ENCODE results near the gene RAB3GAP1. TPM values are rescaled to one million over a fixed set of nuclear protein-coding genes. Genes with fewer than 3 reads are reported as not detected.

Gene RAB3GAP1
- total RNA-seq, 4 donors from 2014 or later, result 38.4 to 63.5 (median 53.8) TPM

DNA sequence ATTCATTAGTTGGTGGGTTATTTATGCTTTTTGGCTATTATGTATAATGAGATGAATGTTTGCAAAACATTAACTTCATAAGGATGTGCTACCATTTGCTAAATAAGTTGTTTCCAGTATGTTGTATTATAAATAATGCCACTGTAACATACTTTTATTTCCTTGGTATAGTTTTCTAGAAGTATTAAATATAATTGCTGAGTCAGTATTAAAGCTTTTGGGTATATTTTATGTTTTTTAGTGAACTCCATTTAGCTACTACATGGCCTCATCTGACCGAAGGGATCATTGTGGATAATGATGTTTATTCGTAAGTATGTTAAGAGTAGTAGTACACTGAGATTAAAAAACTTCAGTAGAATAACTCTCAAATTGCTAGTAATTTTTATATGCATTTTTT is 73.8 kb downstream of the RAB3GAP1 start:
- H3K36me3 ChIP-seq, result peaks cover 0 to 42% (median 20%) of the 10 kb centered on the region in 4 donors
- in situ Hi-C loops (cut with MboI; ENCODE audit: low pct_ligation_motif_present in 1 of 4, low pct_unique_long_range_greater_than_20kb in 1 of 4, low sequenced_read_pairs in 3 of 4), result no loop called here

GRCh38 chr2:135130751-135131150 is 78.7 kb downstream of the RAB3GAP1 start:
- no peaks in the 10 kb centered on the region for H3K4me1 ChIP-seq
- TF ChIP-seq POLR2AphosphoS5 (IDR thresholded peaks at IDR 0.05) (no peak), POLR2A (IDR thresholded peaks at IDR 0.05) (no peak), EP300 (IDR thresholded peaks at IDR 0.05; ENCODE audit: low read depth) (no peak)
- TF ChIP-seq, protein P1, sequence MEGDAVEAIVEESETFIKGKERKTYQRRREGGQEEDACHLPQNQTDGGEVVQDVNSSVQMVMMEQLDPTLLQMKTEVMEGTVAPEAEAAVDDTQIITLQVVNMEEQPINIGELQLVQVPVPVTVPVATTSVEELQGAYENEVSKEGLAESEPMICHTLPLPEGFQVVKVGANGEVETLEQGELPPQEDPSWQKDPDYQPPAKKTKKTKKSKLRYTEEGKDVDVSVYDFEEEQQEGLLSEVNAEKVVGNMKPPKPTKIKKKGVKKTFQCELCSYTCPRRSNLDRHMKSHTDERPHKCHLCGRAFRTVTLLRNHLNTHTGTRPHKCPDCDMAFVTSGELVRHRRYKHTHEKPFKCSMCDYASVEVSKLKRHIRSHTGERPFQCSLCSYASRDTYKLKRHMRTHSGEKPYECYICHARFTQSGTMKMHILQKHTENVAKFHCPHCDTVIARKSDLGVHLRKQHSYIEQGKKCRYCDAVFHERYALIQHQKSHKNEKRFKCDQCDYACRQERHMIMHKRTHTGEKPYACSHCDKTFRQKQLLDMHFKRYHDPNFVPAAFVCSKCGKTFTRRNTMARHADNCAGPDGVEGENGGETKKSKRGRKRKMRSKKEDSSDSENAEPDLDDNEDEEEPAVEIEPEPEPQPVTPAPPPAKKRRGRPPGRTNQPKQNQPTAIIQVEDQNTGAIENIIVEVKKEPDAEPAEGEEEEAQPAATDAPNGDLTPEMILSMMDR (IDR thresholded peaks at IDR 0.05), result no peak
- no peak for DNase-seq
- in situ Hi-C loops (cut with MboI; ENCODE audit: low pct_ligation_motif_present in 1 of 4, low pct_unique_long_range_greater_than_20kb in 1 of 4, low sequenced_read_pairs in 3 of 4), result no loop called here
- intact Hi-C loops (cut with DNase I; ENCODE audit: low total_unique reads), result no loop called here
- H3K27me3 ChIP-seq, result no peaks in the 10 kb centered on the region
- no peak overlapping the region for H3K27ac ChIP-seq
- H3K36me3 ChIP-seq, result peaks cover 0 to 68% (median 32%) of the 10 kb centered on the region in 4 donors
- H3K4me3 ChIP-seq, result no peak overlapping the region
- WGBS, 2 donors (ENCODE audit: low coverage in 1 of 2), result 94% methylated on average over 2 of the region's 2 CpGs
- H3K9me3 ChIP-seq, result no peaks in the 10 kb centered on the region

More for the DNA sequence above, 73.8 kb downstream of the RAB3GAP1 start:
- intact Hi-C loops (cut with DNase I; ENCODE audit: low total_unique reads), result no loop called here
- no peak for DNase-seq
- TF ChIP-seq POLR2A (IDR thresholded peaks at IDR 0.05) (no peak), EP300 (IDR thresholded peaks at IDR 0.05; ENCODE audit: low read depth) (no peak), POLR2AphosphoS5 (IDR thresholded peaks at IDR 0.05) (no peak)
- TF ChIP-seq, protein P1 (IDR thresholded peaks at IDR 0.05), result no peak
- Histone ChIP-seq H3K4me3 (no peak overlapping the region), H3K4me1 (peaks cover 0 to 1% (median 0%) of the 10 kb centered on the region in 4 donors), H3K9me3 (no peaks in the 10 kb centered on the region), H3K27me3 (no peaks in the 10 kb centered on the region), H3K27ac (no peak overlapping the region)
- WGBS, 2 donors (ENCODE audit: low coverage in 1 of 2), result 91 to 97% methylated on average over 2 of the region's 2 CpGs

DNA sequence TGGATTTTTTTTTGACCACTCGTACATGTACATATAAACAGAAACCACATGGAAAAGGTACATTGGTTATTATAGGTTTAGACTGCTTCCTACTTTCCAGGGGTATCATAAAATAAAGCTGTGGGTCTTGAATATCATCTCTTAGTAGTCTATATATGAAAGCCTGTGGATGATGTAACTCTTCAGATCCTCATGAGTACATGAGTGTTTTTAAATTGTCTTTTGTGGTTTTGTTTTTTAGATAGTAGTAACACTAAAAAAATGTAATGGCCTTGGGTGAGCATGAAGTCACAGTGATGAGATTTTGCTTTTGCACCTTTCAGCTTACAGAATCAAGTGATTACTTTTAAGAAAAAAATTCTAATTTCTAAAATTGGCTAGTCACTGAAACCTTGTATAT is 80.2 kb downstream of the RAB3GAP1 start:
- no peaks in the 10 kb centered on the region for H3K9me3 ChIP-seq
- WGBS, 2 donors (ENCODE audit: low coverage in 1 of 2), result 82 to 100% methylated on average over 1 of the region's 1 CpG
- no peak overlapping the region for H3K27ac ChIP-seq
- in situ Hi-C loops (cut with MboI; ENCODE audit: low pct_ligation_motif_present in 1 of 4, low pct_unique_long_range_greater_than_20kb in 1 of 4, low sequenced_read_pairs in 3 of 4) (no loop called here), intact Hi-C loops (cut with DNase I; ENCODE audit: low total_unique reads) (no loop called here)
- no peaks in the 10 kb centered on the region for H3K4me1 ChIP-seq
- DNase-seq, result no peak
- no peak for TF ChIP-seq POLR2A (IDR thresholded peaks at IDR 0.05)
- no peak for TF ChIP-seq EP300 (IDR thresholded peaks at IDR 0.05; ENCODE audit: low read depth)
- no peak for TF ChIP-seq POLR2AphosphoS5 (IDR thresholded peaks at IDR 0.05)
- TF ChIP-seq, protein P1 (IDR thresholded peaks at IDR 0.05), result no peak
- H3K36me3 ChIP-seq, result peaks cover 0 to 69% (median 36%) of the 10 kb centered on the region in 4 donors
- no peaks in the 10 kb centered on the region for H3K27me3 ChIP-seq
- H3K4me3 ChIP-seq, result no peak overlapping the region

- no peak for DNase-seq
- intact Hi-C loops (cut with DNase I; ENCODE audit: low total_unique reads), result no loop called here
- Histone ChIP-seq H3K4me1 (no peaks in the 10 kb centered on the region), H3K4me3 (no peak overlapping the region), H3K9me3 (peaks cover 6 to 14% of the 10 kb centered on the region in 2 donors), H3K27ac (no peak overlapping the region), H3K36me3 (peaks cover 0 to 66% (median 17%) of the 10 kb centered on the region in 4 donors), H3K27me3 (no peaks in the 10 kb centered on the region)
- in situ Hi-C loops (cut with MboI; ENCODE audit: low pct_ligation_motif_present in 1 of 4, low pct_unique_long_range_greater_than_20kb in 1 of 4, low sequenced_read_pairs in 3 of 4), result no loop called here
- TF ChIP-seq POLR2AphosphoS5 (IDR thresholded peaks at IDR 0.05), result no peak
- TF ChIP-seq POLR2A (IDR thresholded peaks at IDR 0.05), result no peak
- no peak for TF ChIP-seq EP300 (IDR thresholded peaks at IDR 0.05; ENCODE audit: low read depth)
- TF ChIP-seq, protein P1 (IDR thresholded peaks at IDR 0.05), result no peak
These were observed 88.5 kb downstream of the RAB3GAP1 start for GRCh38 chr2:135140606-135141005.
